ENCODE data around the gene NRF1. TPM values are rescaled to one million over a fixed set of nuclear protein-coding genes. Genes with fewer than 3 reads are reported as not detected.

Gene NRF1
- total and polyA plus RNA-seq, 2 of the 13 experiments (the other 11 are each of a cell fraction or from before 2014, with no cell fraction given): 9.3 to 10.1 TPM

DNA sequence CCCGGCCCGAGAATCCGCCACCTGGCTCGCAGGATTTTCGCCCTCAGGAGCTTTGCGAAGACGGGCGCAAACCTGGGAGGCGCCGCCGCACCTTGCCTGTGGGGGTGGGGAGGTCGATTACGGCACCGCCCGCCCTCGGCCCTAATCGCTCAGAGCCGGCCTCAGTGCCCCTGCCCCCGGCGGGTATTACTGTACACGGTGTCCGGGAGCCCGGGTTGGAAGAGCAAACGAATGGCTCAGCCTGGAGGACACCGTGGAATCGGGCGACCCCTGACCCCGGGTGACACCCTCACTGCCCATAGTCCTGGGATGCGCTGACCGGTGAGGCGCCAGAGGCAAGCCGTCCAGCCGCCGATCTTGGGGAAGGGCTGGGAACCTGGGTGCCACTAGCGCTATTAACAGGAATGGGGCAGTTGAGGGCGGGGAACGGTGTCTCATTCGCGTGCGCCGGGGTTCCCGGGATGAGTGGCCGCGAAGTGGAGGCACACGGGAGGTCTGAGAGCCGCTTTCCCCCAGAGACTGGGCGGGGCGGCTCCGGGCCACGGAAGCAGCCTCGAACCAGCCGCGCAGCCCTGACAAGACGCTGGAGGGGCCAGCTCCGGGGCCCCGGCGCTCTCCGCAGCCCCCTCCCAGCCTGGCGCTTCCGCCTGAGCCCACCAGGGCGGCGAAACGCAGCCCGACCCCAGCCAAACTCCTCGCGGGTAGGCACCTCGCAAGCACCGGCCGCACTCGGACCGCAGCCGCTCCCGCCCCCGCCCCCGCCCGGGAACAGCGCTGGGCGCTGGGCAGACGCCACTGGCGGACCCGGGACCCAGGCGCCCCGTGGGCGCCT lies 167.5 kb downstream of the NRF1 start:
- H3K27ac ChIP-seq (ENCODE audit: extremely low read length, insufficient read depth, low read length): no peak overlapping the region
- H3K79me2 ChIP-seq (ENCODE audit: insufficient read depth, low read length): no peaks in the 10 kb centered on the region
- ChIA-PET POLR2A (no interaction called here), CTCF (ENCODE audit: low intra/inter-chr PET ratio, low total read pairs) (no interaction called here)
- no peaks in the 10 kb centered on the region for H3K36me3 ChIP-seq (replicated peaks in 1 of 2; ENCODE audit: control insufficient read depth in 1 of 2, insufficient read depth in 2 of 2, low read length in 2 of 2)
- BruUV-seq (replicated peaks): no TSS peak
- WGBS (ENCODE audit: low lambda C conversion rate): 6% methylated on average over 14 of the region's 84 CpGs
- DNase-seq (ENCODE audit: low spot score) (no peak), FAIRE-seq (no peak), ATAC-seq (peak; percentile 4)
- in situ Hi-C loops (cut with HindIII; ENCODE audit: extremely low pct_ligation_motif_present, low pct_unique_long_range_greater_than_20kb) (no loop called here), intact Hi-C loops (cut with micrococcal nuclease; ENCODE audit: unreplicated experiment) (no loop called here)
- peak overlapping the region; percentile 46 for H3K9ac ChIP-seq (ENCODE audit: insufficient read depth, low read depth, low read length)
- peaks cover 9% of the 10 kb centered on the region for H3K4me1 ChIP-seq (ENCODE audit: insufficient read depth, low read length)
- TF ChIP-seq HNRNPLL (IDR thresholded peaks at IDR 0.05; ENCODE audit: low read depth, low read length, poor library complexity, severe bottlenecking): peak; percentile 41
- no peak for TF ChIP-seq HNRNPL (IDR thresholded peaks at IDR 0.05; ENCODE audit: low read depth, low read length)
- TF ChIP-seq ZNF749 (CRISPR knock-in tag; IDR thresholded peaks at IDR 0.05; ENCODE audit: borderline replicate concordance): 0 out of 2 replicates have a peak, but pooled peaks have one; percentile 20
- no peak for TF ChIP-seq GTF2F1 (IDR thresholded peaks at IDR 0.05; ENCODE audit: low read length)
- no peak for TF ChIP-seq SOX5 (CRISPR knock-in tag; IDR thresholded peaks at IDR 0.05; ENCODE audit: borderline replicate concordance)
- TF ChIP-seq, protein P1, sequence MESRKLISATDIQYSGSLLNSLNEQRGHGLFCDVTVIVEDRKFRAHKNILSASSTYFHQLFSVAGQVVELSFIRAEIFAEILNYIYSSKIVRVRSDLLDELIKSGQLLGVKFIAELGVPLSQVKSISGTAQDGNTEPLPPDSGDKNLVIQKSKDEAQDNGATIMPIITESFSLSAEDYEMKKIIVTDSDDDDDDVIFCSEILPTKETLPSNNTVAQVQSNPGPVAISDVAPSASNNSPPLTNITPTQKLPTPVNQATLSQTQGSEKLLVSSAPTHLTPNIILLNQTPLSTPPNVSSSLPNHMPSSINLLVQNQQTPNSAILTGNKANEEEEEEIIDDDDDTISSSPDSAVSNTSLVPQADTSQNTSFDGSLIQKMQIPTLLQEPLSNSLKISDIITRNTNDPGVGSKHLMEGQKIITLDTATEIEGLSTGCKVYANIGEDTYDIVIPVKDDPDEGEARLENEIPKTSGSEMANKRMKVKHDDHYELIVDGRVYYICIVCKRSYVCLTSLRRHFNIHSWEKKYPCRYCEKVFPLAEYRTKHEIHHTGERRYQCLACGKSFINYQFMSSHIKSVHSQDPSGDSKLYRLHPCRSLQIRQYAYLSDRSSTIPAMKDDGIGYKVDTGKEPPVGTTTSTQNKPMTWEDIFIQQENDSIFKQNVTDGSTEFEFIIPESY (CRISPR knock-in tag; IDR thresholded peaks at IDR 0.05): 0 out of 2 replicates have a peak, but pooled peaks have one; percentile 26
- TF ChIP-seq ZSCAN21 (CRISPR knock-in tag; IDR thresholded peaks at IDR 0.05; ENCODE audit: borderline replicate concordance): peak; percentile 19; the same call in 1 of the 2 replicates
- H3K4me2 ChIP-seq (ENCODE audit: low read depth, low read length): peak overlapping the region; percentile 91
- H4K20me1 ChIP-seq (ENCODE audit: insufficient read depth, low read length): peaks cover 8% of the 10 kb centered on the region; the same call in 1 of the 2 replicates
- peaks cover 10 to 31% of the 10 kb centered on the region in 2 experiments for H3K27me3 ChIP-seq (ENCODE audit: control insufficient read depth in 1 of 2, insufficient read depth in 2 of 2, low read length in 2 of 2)
- no peaks in the 10 kb centered on the region for H3K9me3 ChIP-seq (ENCODE audit: low read length)
- H2AFZ ChIP-seq (ENCODE audit: low read length): no peak overlapping the region
- peak overlapping the region; percentile 75 to 83 (median 82) for H3K4me3 ChIP-seq (replicated peaks in 1 of 3; ENCODE audit: insufficient read depth in 1 of 3, low read depth in 2 of 3, low read length in 3 of 3)
